Smooth muscle cell (in vitro differentiated cells): Measurements from ENCODE around the gene MYEF2. TPM values are rescaled to one million over a fixed set of nuclear protein-coding genes. Genes with fewer than 3 reads are reported as not detected.

Experiments
- DNase-seq: peaks from one replicate; lab custom pipeline; 2025; ENCODE audit not compliant: unreplicated experiment; lab: John Stamatoyannopoulos, UW
- H2AFZ ChIP-seq: fragments of 200-600 bp; sonication (generic); 2 replicates; pipeline ENCODE4 v1.6.0; 2016; ENCODE audit warnings: antibody characterized with exemption, low read depth, mild to moderate bottlenecking
- H3F3A ChIP-seq: fragments of 200-600 bp; sonication (generic); 2 replicates; pipeline ENCODE4 v1.6.0; 2017; ENCODE audit warnings: antibody characterized with exemption, low read depth
- H3K27ac ChIP-seq: fragments of 200-600 bp; sonication (generic); 2 replicates; pipeline ENCODE4 v1.5.1; 2016; ENCODE audit warnings: low read depth, mild to moderate bottlenecking
- H3K27me3 ChIP-seq: fragments of 200-600 bp; sonication (generic); 2 replicates; pipeline ENCODE4 v1.6.1; 2016; ENCODE audit warnings: low read depth, mild to moderate bottlenecking
- H3K36me3 ChIP-seq: fragments of 200-600 bp; sonication (generic); 2 replicates; pipeline ENCODE4 v1.5.1; 2016; ENCODE audit warnings: low read depth
- H3K4me1 ChIP-seq: fragments of 200-600 bp; sonication (generic); 2 replicates; pipeline ENCODE4 v1.5.1; 2016; ENCODE audit warnings: low read depth
- H3K4me2 ChIP-seq: fragments of 200-600 bp; sonication (generic); 2 replicates; pipeline ENCODE4 v1.6.0; 2016; ENCODE audit warnings: mild to moderate bottlenecking
- H3K4me3 ChIP-seq: fragments of 200-600 bp; sonication (generic); 2 replicates; pipeline ENCODE4 v1.5.1; 2016; ENCODE audit warnings: mild to moderate bottlenecking
- H3K79me2 ChIP-seq: fragments of 200-600 bp; sonication (generic); 2 replicates; pipeline ENCODE4 v1.6.0; 2016; ENCODE audit warnings: low read depth, mild to moderate bottlenecking
- H3K9ac ChIP-seq: fragments of 200-600 bp; sonication (generic); 2 replicates; pipeline ENCODE4 v1.6.0; 2016; ENCODE audit warnings: low read depth
- H3K9me3 ChIP-seq: fragments of 200-600 bp; sonication (generic); replicated peaks from 2 replicates; pipeline ENCODE4 v1.5.1; 2016; ENCODE audit warnings: low read depth
- H4K20me1 ChIP-seq: fragments of 200-600 bp; sonication (generic); 2 replicates; pipeline ENCODE4 v1.6.0; 2016; ENCODE audit warnings: low read depth
- WGBS: methylation state at CpG from one replicate; pipeline ENCODE4 v1.1.7; 2016; ENCODE audit warnings: low lambda C conversion rate; 5-methylcytosine and 5-hydroxymethylcytosine counted together
- polyA plus RNA-seq: library from polyadenylated mRNA; unstranded; fragments of >200 nt; fragmentation: Nextera tagmentation; extraction: Ambion mirVana; gene quantifications from 2 replicates; pipeline ENCODE4 v1.2.1, GENCODE V29; 2016
- total RNA-seq: library from RNA; depleted of rRNA; stranded (reverse); fragments of >200 nt; gene quantifications from 2 replicates; pipeline ENCODE4 v1.2.3, GENCODE V29; 2014
- TF ChIP-seq, protein P1 (sequence below): fragments of 200-600 bp; sonication (generic); IDR thresholded peaks from 2 replicates; pipeline ENCODE4 v1.5.1; 2017; ENCODE audit warnings: borderline replicate concordance, mild to moderate bottlenecking, antibody characterized with exemption; ENCODE audit not compliant: insufficient read depth, poor library complexity, severe bottlenecking

The MYEF2 gene
- total and polyA plus RNA-seq, 2 experiments from 2014 or later = 0.56 to 13.9 TPM

DNA sequence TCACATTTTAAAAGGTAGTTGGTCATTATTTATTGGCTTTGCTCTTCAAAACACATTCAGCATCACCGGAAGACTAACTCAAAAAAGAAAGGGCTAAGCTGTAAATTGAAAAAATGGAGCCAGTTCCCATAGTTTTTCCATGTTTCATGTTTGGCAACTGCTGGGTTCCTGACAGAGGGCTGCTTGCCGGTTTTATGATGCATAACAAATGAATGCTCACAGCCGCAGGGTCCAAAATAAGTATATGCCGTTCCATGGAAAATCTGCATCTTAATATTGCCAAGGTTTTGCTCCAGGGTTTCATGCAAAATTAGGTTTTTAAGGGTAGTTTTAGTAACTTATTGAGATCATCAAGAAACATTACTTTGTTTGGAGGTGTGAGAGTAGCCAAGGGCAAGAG, 43.8 kb upstream of the MYEF2 start:
- no peak for DNase-seq
- no peak overlapping the region for H3K4me2 ChIP-seq
- no peaks in the 10 kb centered on the region for H3K79me2 ChIP-seq
- no peaks in the 10 kb centered on the region for H3F3A ChIP-seq
- TF ChIP-seq, protein P1, sequence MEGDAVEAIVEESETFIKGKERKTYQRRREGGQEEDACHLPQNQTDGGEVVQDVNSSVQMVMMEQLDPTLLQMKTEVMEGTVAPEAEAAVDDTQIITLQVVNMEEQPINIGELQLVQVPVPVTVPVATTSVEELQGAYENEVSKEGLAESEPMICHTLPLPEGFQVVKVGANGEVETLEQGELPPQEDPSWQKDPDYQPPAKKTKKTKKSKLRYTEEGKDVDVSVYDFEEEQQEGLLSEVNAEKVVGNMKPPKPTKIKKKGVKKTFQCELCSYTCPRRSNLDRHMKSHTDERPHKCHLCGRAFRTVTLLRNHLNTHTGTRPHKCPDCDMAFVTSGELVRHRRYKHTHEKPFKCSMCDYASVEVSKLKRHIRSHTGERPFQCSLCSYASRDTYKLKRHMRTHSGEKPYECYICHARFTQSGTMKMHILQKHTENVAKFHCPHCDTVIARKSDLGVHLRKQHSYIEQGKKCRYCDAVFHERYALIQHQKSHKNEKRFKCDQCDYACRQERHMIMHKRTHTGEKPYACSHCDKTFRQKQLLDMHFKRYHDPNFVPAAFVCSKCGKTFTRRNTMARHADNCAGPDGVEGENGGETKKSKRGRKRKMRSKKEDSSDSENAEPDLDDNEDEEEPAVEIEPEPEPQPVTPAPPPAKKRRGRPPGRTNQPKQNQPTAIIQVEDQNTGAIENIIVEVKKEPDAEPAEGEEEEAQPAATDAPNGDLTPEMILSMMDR = no peak
- no peak overlapping the region for H3K27ac ChIP-seq
- H3K4me3 ChIP-seq = no peak overlapping the region
- H4K20me1 ChIP-seq = no peaks in the 10 kb centered on the region
- H3K27me3 ChIP-seq = peaks cover 12% of the 10 kb centered on the region
- no peaks in the 10 kb centered on the region for H3K4me1 ChIP-seq
- WGBS = 91% methylated on average over 4 of the region's 4 CpGs
- no peak overlapping the region for H2AFZ ChIP-seq
- no peaks in the 10 kb centered on the region for H3K36me3 ChIP-seq
- H3K9ac ChIP-seq = no peak overlapping the region
- H3K9me3 ChIP-seq = no peaks in the 10 kb centered on the region

DNA sequence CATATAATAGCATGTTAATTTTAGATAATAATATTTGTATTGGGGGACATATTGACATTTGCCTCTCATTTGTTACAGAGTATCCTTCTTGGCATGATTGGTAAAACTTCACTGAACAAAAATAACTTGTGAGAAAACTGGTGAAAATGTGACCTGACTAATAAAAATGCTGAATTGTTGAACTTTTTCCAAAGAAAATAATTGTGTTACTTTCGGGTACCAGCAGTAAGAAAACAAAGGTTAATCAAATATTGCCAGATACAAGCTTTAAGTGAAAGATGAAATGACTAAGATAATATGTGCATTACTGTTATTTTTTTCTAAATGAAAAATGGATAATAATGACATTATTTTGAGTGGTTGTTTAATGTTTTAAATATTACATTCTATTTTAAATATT, 43.2 kb upstream of the MYEF2 start:
- 86% methylated on average over 1 of the region's 1 CpG for WGBS
- Histone ChIP-seq H3K9ac (no peak overlapping the region), H3K36me3 (no peaks in the 10 kb centered on the region), H3K4me3 (no peak overlapping the region), H3K9me3 (no peaks in the 10 kb centered on the region), H3K27me3 (peaks cover 12% of the 10 kb centered on the region), H4K20me1 (no peaks in the 10 kb centered on the region), H3K79me2 (no peaks in the 10 kb centered on the region), H2AFZ (no peak overlapping the region), H3K4me2 (no peak overlapping the region), H3F3A (no peaks in the 10 kb centered on the region), H3K4me1 (no peaks in the 10 kb centered on the region), H3K27ac (no peak overlapping the region)
- DNase-seq = no peak
- TF ChIP-seq, protein P1 = no peak

DNA sequence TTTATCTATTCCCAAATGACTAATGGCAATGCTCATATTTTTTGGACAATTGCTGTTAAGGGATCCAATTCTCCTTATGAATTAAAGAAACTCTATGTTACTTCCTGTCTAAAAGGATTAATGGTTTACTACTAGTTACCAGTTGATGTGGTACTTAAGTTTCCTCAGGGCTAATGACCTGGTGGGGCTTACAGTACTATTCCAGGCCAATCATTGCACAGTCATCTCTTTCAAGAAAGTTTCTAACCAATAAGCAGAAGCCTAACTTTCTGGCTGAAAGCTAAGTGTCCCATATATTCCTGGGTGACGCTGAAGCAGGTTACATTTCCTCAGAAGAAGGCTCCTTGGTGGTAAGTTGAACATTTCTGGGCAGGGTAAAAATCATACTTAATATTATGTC, 27.9 kb upstream of the MYEF2 start, which contains the start of gene SLC12A1:
TSS of gene SLC12A1 (plus strand) at position 322 of the 400 bp plus-strand sequence. CDS start 1,418 bp downstream, outside the sequence.
- H3K4me2 ChIP-seq = no peak within 1 kb of the TSS
- TF ChIP-seq, protein P1 = no peak
- H3K36me3 ChIP-seq = no peaks in the 10 kb centered on the region
- H3K4me1 ChIP-seq = no peaks in the 10 kb centered on the region
- no peak within 1 kb of the TSS for H3K27ac ChIP-seq
- WGBS = 97% methylated on average over 1 of the region's 1 CpG
- H3K27me3 ChIP-seq = no peaks in the 10 kb centered on the region
- H4K20me1 ChIP-seq = no peaks in the 10 kb centered on the region
- H3F3A ChIP-seq = no peaks in the 10 kb centered on the region
- no peaks in the 10 kb centered on the region for H3K9me3 ChIP-seq
- H2AFZ ChIP-seq = no peak within 1 kb of the TSS
- no peaks in the 10 kb centered on the region for H3K79me2 ChIP-seq
- no peak for DNase-seq
- no peak within 1 kb of the TSS for H3K9ac ChIP-seq
- no peak within 1 kb of the TSS for H3K4me3 ChIP-seq

DNA sequence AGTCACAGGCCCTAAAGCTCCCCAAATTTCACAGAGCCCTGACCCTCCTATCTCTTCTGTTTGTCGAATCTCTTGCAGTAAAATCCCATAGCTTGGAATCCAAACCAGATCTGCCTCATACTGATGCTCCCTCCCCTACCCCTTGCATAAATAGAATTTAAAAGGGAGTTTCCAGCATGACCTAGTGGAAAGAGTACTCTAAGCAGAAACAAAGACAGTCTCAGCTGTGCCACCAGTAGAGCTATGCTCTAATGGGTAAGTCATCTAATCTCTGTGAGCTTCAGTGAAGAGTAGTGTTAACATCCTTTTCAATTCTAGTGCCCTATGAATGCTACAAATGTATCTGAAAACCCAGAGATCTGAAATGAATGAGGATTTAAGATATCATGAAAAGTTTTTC, 24.0 kb upstream of the MYEF2 start:
- Histone ChIP-seq H3K4me3 (no peak overlapping the region), H3K79me2 (no peaks in the 10 kb centered on the region), H2AFZ (no peak overlapping the region), H3K4me1 (no peaks in the 10 kb centered on the region), H4K20me1 (no peaks in the 10 kb centered on the region), H3K27me3 (peaks cover 4% of the 10 kb centered on the region), H3K36me3 (no peaks in the 10 kb centered on the region), H3K4me2 (no peak overlapping the region), H3K27ac (no peak overlapping the region), H3K9me3 (no peaks in the 10 kb centered on the region), H3F3A (no peaks in the 10 kb centered on the region), H3K9ac (no peak overlapping the region)
- TF ChIP-seq, protein P1 = no peak
- WGBS = 83% methylated on average over 1 of the region's 1 CpG
- no peak for DNase-seq
